Heart left ventricle (tissue), 16 donors: ENCODE results near the gene PSMC5. TPM values are rescaled to one million over a fixed set of nuclear protein-coding genes. Genes with fewer than 3 reads are reported as not detected.

Experiments
- ATAC-seq, 4 donors: fragments of 200-7000 bp; cut with Tn5 transposase; one replicate each; pipeline ENCODE4 v1.9.1; 2020 to 2022; ENCODE audit warnings: moderate library complexity in 4 of 4, mild to moderate bottlenecking in 3 of 4, moderate number of reproducible peaks in 1 of 4
- DNase-seq, 5 donors: peaks; one replicate each; pipeline ENCODE4 v3.0.0-alpha.2; 2020
- H3K27ac ChIP-seq, 12 donors: fragments of 200-600 bp; sonication (generic) in 4 of 12; one replicate each; pipeline versions ENCODE4 v1.5.0 to v1.8.0; 2016 to 2022; ENCODE audit warnings: mild to moderate bottlenecking in 2 of 12
- H3K27me3 ChIP-seq, 9 donors: fragments of 200-600 bp; sonication (generic) in 2 of 9; one replicate each; pipeline versions ENCODE4 v1.5.1 to v1.8.0; 2016 to 2022; ENCODE audit warnings: mild to moderate bottlenecking in 3 of 9
- H3K36me3 ChIP-seq, 9 donors: fragments of 200-600 bp; sonication (generic) in 2 of 9; one replicate each; pipeline versions ENCODE4 v1.5.0 to v1.8.0; 2018 to 2022; ENCODE audit warnings: mild to moderate bottlenecking in 2 of 9
- H3K4me1 ChIP-seq, 12 donors: fragments of 200-600 bp; sonication (generic) in 4 of 12; one replicate each; pipeline versions ENCODE4 v1.5.0 to v1.8.0; 2016 to 2022; ENCODE audit warnings: mild to moderate bottlenecking in 3 of 12
- H3K4me3 ChIP-seq, 12 donors: fragments of 200-600 bp; sonication (generic) in 4 of 12; one replicate each; pipeline versions ENCODE4 v1.5.0 to v1.8.0; 2017 to 2022; ENCODE audit warnings: mild to moderate bottlenecking in 9 of 12, moderate library complexity in 4 of 12
- H3K9me3 ChIP-seq, 12 donors: fragments of 200-600 bp; sonication (generic) in 4 of 12; one replicate each; pipeline versions ENCODE4 v1.5.0 to v1.8.0; 2016 to 2022; ENCODE audit warnings: mild to moderate bottlenecking in 1 of 12
- POLR2A ChIP-seq, 2 donors: fragments of 450-650 bp; IDR thresholded peaks; one replicate each; pipeline ENCODE4 v1.6.1; 2017; ENCODE audit warnings: antibody characterized with exemption in 2 of 2, mild to moderate bottlenecking in 2 of 2, moderate library complexity in 2 of 2
- WGBS, 4 donors: extraction: QIAGEN DNeasy Blood & Tissue Kit in 2 of 4; methylation state at CpG; one replicate each; pipeline versions ENCODE4 v1.1.5 to v1.1.7; 2013 to 2018; 5-methylcytosine and 5-hydroxymethylcytosine counted together
- intact Hi-C, 10 donors: fragments of 100-400 bp; cut with DNase I; formaldehyde crosslinking; loops; one replicate each; pipeline versions ENCODE4 v1.11.1 to v1.14.2; 2022
- polyA plus RNA-seq, 2 donors: library from polyadenylated mRNA; stranded (reverse); fragments of 200-250 nt; gene quantifications; one replicate each; pipeline ENCODE4 v1.2.3, GENCODE V29; 2013
- total RNA-seq, 9 donors: library from RNA; depleted of rRNA in 2 of 9; stranded (reverse); fragments of >200 nt in 2 of 9; fragmentation: NEBNext Ultra II Directional in 3 of 9; extraction: Animal tissue kit (Norgen Biotek cat#: 25700) in 3 of 9; gene quantifications; one replicate each; pipeline versions ENCODE4 v1.1.0 to v1.2.4, GENCODE V29; 2016 to 2023
- TF ChIP-seq, protein P1 (sequence below), 12 donors: fragments of 200-600 bp; sonication (generic) in 4 of 12; IDR thresholded peaks; one replicate each; pipeline versions ENCODE4 v1.5.0 to v1.8.0; 2018 to 2022; ENCODE audit warnings: antibody characterized with exemption in 12 of 12, mild to moderate bottlenecking in 5 of 12
- donor health status: ischemic (EF 13 %, LVEDD 7.1; RV severe dilation, severe dysfunction).
- donor health status: healthy with polysubstance abuse.
- donor health status: DM: no; HTN: yes; CAD: no.
- donor health status: DM: no; HTN: no; CAD: no.
- donor health status: ischemic (EF 25% LVEDD 6.9; RV normal size, moderate dysfunction).
- donor health status: ischemic (EF 25% LVEDD 5.7; RV mildly dilated, moderate dysfunction).
- donor health status: healthy.
- donor health status: DM: yes; HTN: yes; CAD: no.
- donor health status: ischemic (EF 35%, LVEDD 5.7; RV mildly dilated, moderate dysfunction).
- donor health status: nonischemic (EF 11% LVEDD 7.7; RV severe dilation, severe dysfunction).
- donor health status: DM: yes; HTN: yes; CAD: no.
- donor health status: PGD.
- donor health status: ischemic (EF 29% LVEDD 5.4; RV normal size, mild dysfunction).
- donor health status: nonischemic (EF 23%, LVEDD 6.1; RV moderate dilation, normal function).

Gene PSMC5
- total and polyA plus RNA-seq, 11 donors = 64.7 to 189 (median 127) TPM

DNA sequence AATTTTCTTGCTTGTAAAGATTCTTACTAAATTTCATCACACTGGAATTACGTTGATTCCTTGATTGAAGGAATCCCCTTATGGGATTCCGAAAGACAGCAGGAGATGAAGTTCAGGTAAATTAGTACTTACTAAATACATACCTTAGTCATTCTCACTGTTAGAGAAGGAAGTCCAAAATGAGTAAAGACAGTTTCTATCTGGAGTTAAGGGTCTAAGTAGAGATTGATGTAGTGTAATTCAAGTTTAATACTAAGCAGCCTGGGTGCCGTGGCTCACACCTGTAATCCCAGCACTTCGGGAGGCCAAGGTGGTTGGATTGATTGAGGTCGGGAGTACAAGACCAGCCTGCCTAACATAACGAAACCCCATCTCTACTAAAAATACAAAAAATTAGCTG is 43.7 kb upstream of the PSMC5 start:
- H3K4me3 ChIP-seq = no peak overlapping the region
- 75 to 92% (median 83%) methylated on average over 6 of the region's 6 CpGs for WGBS, 4 donors
- no peaks in the 10 kb centered on the region for H3K27me3 ChIP-seq
- H3K36me3 ChIP-seq = peaks cover 0 to 89% (median 65%) of the 10 kb centered on the region in 9 donors
- ATAC-seq = no peak
- H3K9me3 ChIP-seq = no peaks in the 10 kb centered on the region
- no peak for DNase-seq
- H3K4me1 ChIP-seq = peaks cover 0 to 24% (median 1%) of the 10 kb centered on the region in 12 donors
- intact Hi-C loops = no loop called here
- TF ChIP-seq POLR2A (IDR thresholded peaks at IDR 0.05) = no peak
- TF ChIP-seq, protein P1, sequence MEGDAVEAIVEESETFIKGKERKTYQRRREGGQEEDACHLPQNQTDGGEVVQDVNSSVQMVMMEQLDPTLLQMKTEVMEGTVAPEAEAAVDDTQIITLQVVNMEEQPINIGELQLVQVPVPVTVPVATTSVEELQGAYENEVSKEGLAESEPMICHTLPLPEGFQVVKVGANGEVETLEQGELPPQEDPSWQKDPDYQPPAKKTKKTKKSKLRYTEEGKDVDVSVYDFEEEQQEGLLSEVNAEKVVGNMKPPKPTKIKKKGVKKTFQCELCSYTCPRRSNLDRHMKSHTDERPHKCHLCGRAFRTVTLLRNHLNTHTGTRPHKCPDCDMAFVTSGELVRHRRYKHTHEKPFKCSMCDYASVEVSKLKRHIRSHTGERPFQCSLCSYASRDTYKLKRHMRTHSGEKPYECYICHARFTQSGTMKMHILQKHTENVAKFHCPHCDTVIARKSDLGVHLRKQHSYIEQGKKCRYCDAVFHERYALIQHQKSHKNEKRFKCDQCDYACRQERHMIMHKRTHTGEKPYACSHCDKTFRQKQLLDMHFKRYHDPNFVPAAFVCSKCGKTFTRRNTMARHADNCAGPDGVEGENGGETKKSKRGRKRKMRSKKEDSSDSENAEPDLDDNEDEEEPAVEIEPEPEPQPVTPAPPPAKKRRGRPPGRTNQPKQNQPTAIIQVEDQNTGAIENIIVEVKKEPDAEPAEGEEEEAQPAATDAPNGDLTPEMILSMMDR (IDR thresholded peaks at IDR 0.05) = no peak
- no peak overlapping the region for H3K27ac ChIP-seq

DNA sequence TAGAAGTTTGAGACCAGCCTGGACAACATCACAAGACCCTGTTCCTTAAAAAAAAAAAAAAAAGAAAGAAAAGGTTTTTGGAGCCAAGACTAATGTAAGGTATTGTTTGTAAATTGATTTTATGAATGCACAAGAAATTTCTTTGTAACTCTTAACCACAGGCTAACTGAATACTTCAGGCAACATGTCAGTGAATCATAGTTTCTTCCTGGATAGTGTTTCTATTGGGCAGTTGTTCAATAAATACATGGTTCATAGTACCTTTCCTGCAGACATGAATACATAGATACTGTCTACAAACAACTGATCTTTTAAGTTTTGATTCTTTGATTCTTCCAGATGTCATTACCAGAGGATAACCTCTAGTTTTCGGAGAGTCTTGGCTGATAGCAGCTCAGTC is 41.7 kb upstream of the PSMC5 start:
- WGBS, 4 donors = 92 to 98% (median 94%) methylated on average over 1 of the region's 1 CpG
- no peaks in the 10 kb centered on the region for H3K9me3 ChIP-seq
- no peak overlapping the region for H3K27ac ChIP-seq
- ATAC-seq (no peak), DNase-seq (no peak)
- intact Hi-C loops = no loop called here
- no peak overlapping the region for H3K4me3 ChIP-seq
- TF ChIP-seq POLR2A (IDR thresholded peaks at IDR 0.05) = no peak
- TF ChIP-seq, protein P1 (IDR thresholded peaks at IDR 0.05) = no peak
- H3K4me1 ChIP-seq = peaks cover 0 to 11% (median 0%) of the 10 kb centered on the region in 12 donors
- no peaks in the 10 kb centered on the region for H3K27me3 ChIP-seq
- peaks cover 0 to 92% (median 77%) of the 10 kb centered on the region in 9 donors for H3K36me3 ChIP-seq

DNA sequence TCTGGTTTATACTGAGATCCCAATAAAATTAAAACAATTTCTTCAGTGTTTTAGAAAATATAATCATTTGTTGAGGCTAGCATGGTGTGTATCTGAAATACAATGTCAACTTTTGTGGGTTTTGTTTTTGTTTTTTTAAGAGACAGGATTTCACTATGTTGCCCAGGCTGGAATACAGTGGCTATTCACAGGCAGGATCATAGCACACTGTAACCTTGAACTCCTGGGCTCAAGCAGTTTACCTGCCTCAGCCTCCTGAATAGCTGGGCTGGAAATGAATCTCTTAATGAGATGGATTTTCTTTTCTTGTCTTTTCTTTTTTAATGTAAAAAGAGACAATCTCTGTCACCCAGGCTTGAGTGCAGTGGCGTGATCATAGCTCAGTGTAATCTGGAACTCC is 41.1 kb upstream of the PSMC5 start:
- H3K36me3 ChIP-seq = peaks cover 0 to 93% (median 79%) of the 10 kb centered on the region in 9 donors
- peaks cover 0 to 7% (median 0%) of the 10 kb centered on the region in 12 donors for H3K4me1 ChIP-seq
- 97 to 100% (median 100%) methylated on average over 1 of the region's 1 CpG for WGBS, 4 donors
- no peaks in the 10 kb centered on the region for H3K27me3 ChIP-seq
- TF ChIP-seq, protein P1 (IDR thresholded peaks at IDR 0.05) = no peak
- no peak for TF ChIP-seq POLR2A (IDR thresholded peaks at IDR 0.05)
- intact Hi-C loops = no loop called here
- no peak overlapping the region for H3K27ac ChIP-seq
- H3K4me3 ChIP-seq = no peak overlapping the region
- ATAC-seq (no peak), DNase-seq (no peak)
- H3K9me3 ChIP-seq = no peaks in the 10 kb centered on the region

DNA sequence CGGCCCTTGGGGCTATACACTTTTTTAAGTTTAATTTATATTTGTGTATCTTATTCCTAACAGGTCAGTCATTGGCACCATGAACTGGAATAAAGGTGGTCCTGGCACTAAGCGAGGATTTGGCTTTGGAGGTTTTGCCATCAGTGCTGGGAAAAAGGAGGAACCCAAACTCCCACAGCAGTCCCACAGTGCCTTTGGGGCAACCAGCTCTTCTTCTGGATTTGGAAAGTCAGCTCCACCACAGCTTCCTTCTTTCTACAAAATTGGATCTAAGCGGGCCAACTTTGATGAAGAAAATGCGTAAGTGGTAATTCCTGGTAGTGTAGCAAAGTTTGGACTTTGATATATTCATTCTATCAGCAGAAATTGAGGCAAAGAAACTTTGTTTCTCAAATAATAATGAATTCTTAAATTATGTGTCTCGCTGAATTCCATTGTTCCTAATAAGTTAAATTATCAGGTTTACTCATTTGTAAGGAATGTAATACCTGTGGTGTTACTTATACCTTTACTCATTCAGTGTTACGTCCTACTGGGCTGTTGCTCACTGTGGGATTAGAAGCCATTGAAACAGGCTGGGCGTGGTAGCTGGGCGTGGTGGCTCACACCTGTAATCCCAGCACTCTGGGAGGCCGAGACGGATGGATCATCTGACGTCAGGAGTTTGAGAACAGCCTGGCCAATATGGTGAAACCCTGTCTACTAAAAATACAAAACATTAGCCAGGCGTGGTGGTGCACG is 40.1 kb upstream of the PSMC5 start:
- peaks cover 0 to 97% (median 87%) of the 10 kb centered on the region in 9 donors for H3K36me3 ChIP-seq
- WGBS, 4 donors = 95 to 97% (median 96%) methylated on average over 13 of the region's 13 CpGs
- ATAC-seq (no peak), DNase-seq (no peak)
- TF ChIP-seq, protein P1 (IDR thresholded peaks at IDR 0.05) = no peak
- no peak for TF ChIP-seq POLR2A (IDR thresholded peaks at IDR 0.05)
- no peaks in the 10 kb centered on the region for H3K27me3 ChIP-seq
- H3K27ac ChIP-seq = no peak overlapping the region
- H3K4me1 ChIP-seq = peaks cover 0 to 7% (median 0%) of the 10 kb centered on the region in 12 donors
- intact Hi-C loops = no loop called here
- H3K4me3 ChIP-seq = no peak overlapping the region
- no peaks in the 10 kb centered on the region for H3K9me3 ChIP-seq
